HG03460 (cell line): ENCODE measurements around the gene ZNF740.
"Not testable (repeated sequence)": the region's sequence is repeated elsewhere in the genome, so short reads cannot be mapped to it uniquely, and the experiment has no call there.

Experiments
- ATAC-seq: cut with Tn5 transposase; IDR thresholded peaks from one replicate; pipeline ENCODE4 v1.9.1; 2021; ENCODE audit not compliant: unreplicated experiment

The ZNF740 gene

GRCh38 chr12:53172352-53172751 is 8.2 kb upstream of the ZNF740 start:
- no peak for ATAC-seq

GRCh38 chr12:53173085-53173715 is 7.3 kb upstream of the ZNF740 start:
- no peak for ATAC-seq

- no peak for ATAC-seq
Observed at GRCh38 chr12:53174881-53175491, 5.5 kb upstream of the ZNF740 start.

GRCh38 chr12:53176750-53177149 is 3.8 kb upstream of the ZNF740 start:
- ATAC-seq: no peak

GRCh38 chr12:53177447-53177846 is 3.1 kb upstream of the ZNF740 start:
- not testable (repeated sequence) for ATAC-seq

GRCh38 chr12:53178803-53179202 is 1.7 kb upstream of the ZNF740 start:
- not testable (repeated sequence) for ATAC-seq

GRCh38 chr12:53179687-53180219 is 769 bp upstream of the ZNF740 start:
- ATAC-seq: peak; percentile 9

- ATAC-seq: peak; percentile 47
Observed at GRCh38 chr12:53180931-53181645, 566 bp downstream of the ZNF740 start.

GRCh38 chr12:53181935-53182334 is 1.4 kb downstream of the ZNF740 start:
- ATAC-seq: no peak

- no peak for ATAC-seq
Observed at GRCh38 chr12:53182903-53183302, 2.4 kb downstream of the ZNF740 start.

- no peak for ATAC-seq
Observed at GRCh38 chr12:53184828-53185227, 4.3 kb downstream of the ZNF740 start.

- ATAC-seq: no peak
Observed at GRCh38 chr12:53185582-53186153, 5.1 kb downstream of the ZNF740 start.

- ATAC-seq: no peak
Observed at GRCh38 chr12:53186745-53187144, 6.2 kb downstream of the ZNF740 start.

- no peak for ATAC-seq
Observed at GRCh38 chr12:53187145-53187899, 6.8 kb downstream of the ZNF740 start.

- no peak for ATAC-seq
Observed at GRCh38 chr12:53190108-53190729, 9.7 kb downstream of the ZNF740 start.

- no peak for ATAC-seq
Observed at GRCh38 chr12:53191096-53191884, 10.8 kb downstream of the ZNF740 start.

- no peak for ATAC-seq
Observed at GRCh38 chr12:53191885-53192530, 11.5 kb downstream of the ZNF740 start.

GRCh38 chr12:53192531-53193021 is 12.1 kb downstream of the ZNF740 start:
- no peak for ATAC-seq

GRCh38 chr12:53193040-53193439 is 12.5 kb downstream of the ZNF740 start:
- ATAC-seq: no peak
